ENCODE measurements around the gene KBTBD8. TPM values are rescaled to one million over a fixed set of nuclear protein-coding genes. Genes with fewer than 3 reads are reported as not detected.

The KBTBD8 gene
- total RNA-seq, 4 donors from 2014 or later = 0.13 to 3.0 (median 0.65) TPM

DNA sequence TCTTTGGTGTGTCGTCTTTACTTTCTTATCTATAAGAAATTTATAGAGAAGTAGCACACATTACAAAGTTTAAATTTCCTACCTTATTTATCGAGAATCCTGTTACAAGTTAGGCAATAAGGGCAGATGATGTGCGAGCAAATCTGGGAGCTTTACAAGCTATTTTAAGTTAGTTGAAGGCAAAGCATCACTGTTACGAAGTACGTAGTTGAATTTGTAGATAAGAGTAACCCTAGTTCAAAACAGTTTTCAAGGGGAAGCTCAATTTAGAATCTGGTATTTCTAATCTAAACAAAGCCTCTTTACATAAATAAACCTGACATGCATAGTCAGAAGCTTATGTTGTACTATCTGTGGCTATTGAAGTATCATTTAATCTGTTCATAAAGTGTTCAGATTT lies 8.4 kb downstream of the KBTBD8 start:
- no peak overlapping the region for H3K4me3 ChIP-seq (ENCODE audit: low read depth, poor library complexity, severe bottlenecking)
- no peak for DNase-seq (ENCODE audit: low spot score in 2 of 2)
- 92% methylated on average over 5 of the region's 5 CpGs for WGBS, 2 donors
- TF ChIP-seq CTCF (IDR thresholded peaks at IDR 0.05) (no peak), POLR2A (IDR thresholded peaks at IDR 0.05) (no peak)
- intact Hi-C loops (cut with DNase I; ENCODE audit: low total_unique reads) = no loop called here

GRCh38 chr3:67008388-67008787 lies 10.3 kb downstream of the KBTBD8 start:
- no peak for TF ChIP-seq POLR2A (IDR thresholded peaks at IDR 0.05)
- TF ChIP-seq CTCF (IDR thresholded peaks at IDR 0.05) = no peak
- H3K4me3 ChIP-seq (ENCODE audit: low read depth, poor library complexity, severe bottlenecking) = no peak overlapping the region
- intact Hi-C loops (cut with DNase I; ENCODE audit: low total_unique reads) = no loop called here
- 90 to 91% methylated on average over 2 of the region's 2 CpGs for WGBS, 2 donors
- DNase-seq (ENCODE audit: low spot score in 2 of 2) = no peak

GRCh38 chr3:67009716-67010115 lies 11.6 kb downstream of the KBTBD8 start:
- TF ChIP-seq CTCF (IDR thresholded peaks at IDR 0.05) (no peak), POLR2A (IDR thresholded peaks at IDR 0.05) (no peak)
- WGBS, 2 donors = 72 to 78% methylated on average over 3 of the region's 3 CpGs
- DNase-seq (ENCODE audit: low spot score in 2 of 2) = no peak
- intact Hi-C loops (cut with DNase I; ENCODE audit: low total_unique reads) = no loop called here
- H3K4me3 ChIP-seq (ENCODE audit: low read depth, poor library complexity, severe bottlenecking) = no peak overlapping the region

GRCh38 chr3:67011414-67012131 lies 13.5 kb downstream of the KBTBD8 start:
- 93 to 97% methylated on average over 6 of the region's 6 CpGs for WGBS, 2 donors
- TF ChIP-seq CTCF (IDR thresholded peaks at IDR 0.05) = no peak
- TF ChIP-seq POLR2A (IDR thresholded peaks at IDR 0.05) = no peak
- intact Hi-C loops (cut with DNase I; ENCODE audit: low total_unique reads) = no loop called here
- no peak overlapping the region for H3K4me3 ChIP-seq (ENCODE audit: low read depth, poor library complexity, severe bottlenecking)
- no peak for DNase-seq (ENCODE audit: low spot score in 2 of 2)

GRCh38 chr3:67012564-67012963 lies 14.5 kb downstream of the KBTBD8 start:
- intact Hi-C loops (cut with DNase I; ENCODE audit: low total_unique reads) = no loop called here
- WGBS, 2 donors = 84 to 96% methylated on average over 6 of the region's 6 CpGs
- TF ChIP-seq CTCF (IDR thresholded peaks at IDR 0.05) (no peak), POLR2A (IDR thresholded peaks at IDR 0.05) (no peak)
- no peak for DNase-seq (ENCODE audit: low spot score in 2 of 2)
- no peak overlapping the region for H3K4me3 ChIP-seq (ENCODE audit: low read depth, poor library complexity, severe bottlenecking)

Measured in lower leg skin (tissue), 4 donors.